Astrocyte (in vitro differentiated cells and primary cell): ENCODE results near the gene BSCL2. TPM values are rescaled to one million over a fixed set of nuclear protein-coding genes. Genes with fewer than 3 reads are reported as not detected.

Experiments
- DNase-seq: peaks from one replicate; pipeline ENCODE4 v3.0.0-alpha.2; 2010; ENCODE audit warnings: low read depth
- FAIRE-seq: peaks from 2 replicates; lab custom pipeline; 2011; peaks lifted over from hg19 to GRCh38; lab: Jason Lieb, UNC
- H2AFZ ChIP-seq: 2 replicates; pipeline ENCODE4 v1.6.0; 2012; ENCODE audit warnings: low read depth, low read length, inconsistent platforms
- H3K27ac ChIP-seq: 2 replicates; pipeline ENCODE4 v1.5.1; 2011; ENCODE audit warnings: low read depth, low read length, inconsistent platforms
- H3K27me3 ChIP-seq: 2 replicates; pipeline ENCODE4 v1.6.0; 2011; ENCODE audit warnings: low read length, inconsistent platforms; ENCODE audit not compliant: insufficient read depth
- H3K36me3 ChIP-seq: 2 replicates; pipeline ENCODE4 v1.5.1; 2011; ENCODE audit warnings: low read length, inconsistent platforms; ENCODE audit not compliant: insufficient read depth
- H3K4me1 ChIP-seq: 2 replicates; pipeline ENCODE4 v1.5.1; 2011; ENCODE audit warnings: low read length, inconsistent platforms; ENCODE audit not compliant: insufficient read depth
- H3K4me2 ChIP-seq: 2 replicates; pipeline ENCODE4 v1.6.0; 2012; ENCODE audit warnings: low read length, inconsistent platforms
- H3K4me3 ChIP-seq: 2 replicates; pipeline ENCODE4 v1.5.1; 2011; ENCODE audit warnings: low read depth, mild to moderate bottlenecking, low read length, inconsistent platforms; ENCODE audit not compliant: insufficient read depth
- H3K79me2 ChIP-seq: 2 replicates; pipeline ENCODE4 v1.6.0; 2012; ENCODE audit warnings: mild to moderate bottlenecking, low read length, inconsistent platforms; ENCODE audit not compliant: insufficient read depth
- H3K9ac ChIP-seq: 2 replicates; pipeline ENCODE4 v1.6.0; 2012; ENCODE audit warnings: mild to moderate bottlenecking, low read length, inconsistent platforms
- H3K9me3 ChIP-seq: 2 replicates; pipeline ENCODE4 v1.5.1; 2012; ENCODE audit warnings: low read depth, mild to moderate bottlenecking, low read length, inconsistent platforms; ENCODE audit not compliant: insufficient read depth
- H4K20me1 ChIP-seq: 2 replicates; pipeline ENCODE4 v1.6.0; 2012; ENCODE audit warnings: low read length, inconsistent platforms; ENCODE audit not compliant: insufficient read depth
- H3K27ac Mint-ChIP-seq: one replicate; pipeline ENCODE4 v1.8.0; 2021; ENCODE audit warnings: mild to moderate bottlenecking, mixed read lengths; ENCODE audit not compliant: unreplicated experiment
- H3K27me3 Mint-ChIP-seq: one replicate; pipeline ENCODE4 v1.8.0; 2021; ENCODE audit warnings: low read depth, mixed read lengths; ENCODE audit not compliant: unreplicated experiment
- H3K36me3 Mint-ChIP-seq: one replicate; pipeline ENCODE4 v1.8.0; 2021; ENCODE audit warnings: low read depth, mixed read lengths; ENCODE audit not compliant: unreplicated experiment
- H3K4me1 Mint-ChIP-seq: one replicate; pipeline ENCODE4 v1.8.0; 2021; ENCODE audit warnings: low read depth, mixed read lengths; ENCODE audit not compliant: unreplicated experiment
- H3K4me3 Mint-ChIP-seq: one replicate; pipeline ENCODE4 v1.8.0; 2021; ENCODE audit warnings: mild to moderate bottlenecking, moderate library complexity, mixed read lengths; ENCODE audit not compliant: unreplicated experiment
- H3K9me3 Mint-ChIP-seq: one replicate; pipeline ENCODE4 v1.8.0; 2021; ENCODE audit warnings: mild to moderate bottlenecking, mixed read lengths; ENCODE audit not compliant: unreplicated experiment
- CTCF ChIP-seq: IDR thresholded peaks from 2 replicates; pipeline ENCODE4 v1.5.1; 2011; ENCODE audit warnings: low read depth, mild to moderate bottlenecking, inconsistent platforms, low read length, moderate library complexity; ENCODE audit not compliant: insufficient read depth
- EZH2 ChIP-seq: IDR thresholded peaks from 2 replicates; pipeline ENCODE4 v1.6.1; 2012; ENCODE audit warnings: mild to moderate bottlenecking, low read length, inconsistent platforms; ENCODE audit not compliant: insufficient read depth
- total RNA-seq: library from RNA; stranded (reverse); gene quantifications from 2 replicates; pipeline ENCODE4 v1.2.1, GENCODE V29; 2021

Gene BSCL2
- total RNA-seq, 1 donor from 2014 or later: 51.1 TPM

- Histone ChIP-seq H3K36me3 (peaks cover 34% of the 10 kb centered on the region), H3K27ac (peak overlapping the region; percentile 91), H2AFZ (peak overlapping the region; percentile 98), H4K20me1 (no peaks in the 10 kb centered on the region), H3K9ac (peak overlapping the region; percentile 90), H3K4me3 (peak overlapping the region; percentile 69), H3K27me3 (no peaks in the 10 kb centered on the region), H3K79me2 (peaks cover 16% of the 10 kb centered on the region), H3K4me1 (peaks cover 34% of the 10 kb centered on the region), H3K9me3 (no peaks in the 10 kb centered on the region), H3K4me2 (peak overlapping the region; percentile 100)
- H3K9me3 Mint-ChIP-seq: no peaks in the 10 kb centered on the region
- no peak for FAIRE-seq
- no peaks in the 10 kb centered on the region for H3K27me3 Mint-ChIP-seq
- peaks cover 40% of the 10 kb centered on the region for H3K4me1 Mint-ChIP-seq
- DNase-seq: no peak
- H3K36me3 Mint-ChIP-seq: peaks cover 13% of the 10 kb centered on the region
- H3K27ac Mint-ChIP-seq: peak overlapping the region; percentile 92
- TF ChIP-seq EZH2 (no peak), CTCF (no peak)
- H3K4me3 Mint-ChIP-seq: peak overlapping the region; percentile 81
These were observed 1.6 kb upstream of the BSCL2 start for GRCh38 chr11:62708793-62709192.

- H3K4me3 ChIP-seq: peak overlapping the region; percentile 69
These were observed 1.2 kb upstream of the BSCL2 start for GRCh38 chr11:62708392-62708791.

More at GRCh38 chr11:62708392-62708791, 1.2 kb upstream of the BSCL2 start:
- Histone ChIP-seq H4K20me1 (no peaks in the 10 kb centered on the region), H3K27me3 (no peaks in the 10 kb centered on the region), H3K9ac (peak overlapping the region; percentile 90), H3K4me1 (peaks cover 34% of the 10 kb centered on the region), H3K79me2 (peaks cover 13% of the 10 kb centered on the region), H3K9me3 (no peaks in the 10 kb centered on the region), H3K4me2 (peak overlapping the region; percentile 100), H2AFZ (no peak overlapping the region), H3K27ac (no peak overlapping the region), H3K36me3 (peaks cover 30% of the 10 kb centered on the region)
- no peak for TF ChIP-seq CTCF
- TF ChIP-seq EZH2: no peak
- H3K27me3 Mint-ChIP-seq: no peaks in the 10 kb centered on the region
- peak overlapping the region; percentile 92 for H3K27ac Mint-ChIP-seq
- peaks cover 36% of the 10 kb centered on the region for H3K4me1 Mint-ChIP-seq
- H3K9me3 Mint-ChIP-seq: no peaks in the 10 kb centered on the region
- DNase-seq: no peak
- peak overlapping the region; percentile 81 for H3K4me3 Mint-ChIP-seq
- H3K36me3 Mint-ChIP-seq: peaks cover 10% of the 10 kb centered on the region
- FAIRE-seq: no peak
